Measurements from ENCODE around the gene CDC42BPG.

Gene CDC42BPG, protein sequence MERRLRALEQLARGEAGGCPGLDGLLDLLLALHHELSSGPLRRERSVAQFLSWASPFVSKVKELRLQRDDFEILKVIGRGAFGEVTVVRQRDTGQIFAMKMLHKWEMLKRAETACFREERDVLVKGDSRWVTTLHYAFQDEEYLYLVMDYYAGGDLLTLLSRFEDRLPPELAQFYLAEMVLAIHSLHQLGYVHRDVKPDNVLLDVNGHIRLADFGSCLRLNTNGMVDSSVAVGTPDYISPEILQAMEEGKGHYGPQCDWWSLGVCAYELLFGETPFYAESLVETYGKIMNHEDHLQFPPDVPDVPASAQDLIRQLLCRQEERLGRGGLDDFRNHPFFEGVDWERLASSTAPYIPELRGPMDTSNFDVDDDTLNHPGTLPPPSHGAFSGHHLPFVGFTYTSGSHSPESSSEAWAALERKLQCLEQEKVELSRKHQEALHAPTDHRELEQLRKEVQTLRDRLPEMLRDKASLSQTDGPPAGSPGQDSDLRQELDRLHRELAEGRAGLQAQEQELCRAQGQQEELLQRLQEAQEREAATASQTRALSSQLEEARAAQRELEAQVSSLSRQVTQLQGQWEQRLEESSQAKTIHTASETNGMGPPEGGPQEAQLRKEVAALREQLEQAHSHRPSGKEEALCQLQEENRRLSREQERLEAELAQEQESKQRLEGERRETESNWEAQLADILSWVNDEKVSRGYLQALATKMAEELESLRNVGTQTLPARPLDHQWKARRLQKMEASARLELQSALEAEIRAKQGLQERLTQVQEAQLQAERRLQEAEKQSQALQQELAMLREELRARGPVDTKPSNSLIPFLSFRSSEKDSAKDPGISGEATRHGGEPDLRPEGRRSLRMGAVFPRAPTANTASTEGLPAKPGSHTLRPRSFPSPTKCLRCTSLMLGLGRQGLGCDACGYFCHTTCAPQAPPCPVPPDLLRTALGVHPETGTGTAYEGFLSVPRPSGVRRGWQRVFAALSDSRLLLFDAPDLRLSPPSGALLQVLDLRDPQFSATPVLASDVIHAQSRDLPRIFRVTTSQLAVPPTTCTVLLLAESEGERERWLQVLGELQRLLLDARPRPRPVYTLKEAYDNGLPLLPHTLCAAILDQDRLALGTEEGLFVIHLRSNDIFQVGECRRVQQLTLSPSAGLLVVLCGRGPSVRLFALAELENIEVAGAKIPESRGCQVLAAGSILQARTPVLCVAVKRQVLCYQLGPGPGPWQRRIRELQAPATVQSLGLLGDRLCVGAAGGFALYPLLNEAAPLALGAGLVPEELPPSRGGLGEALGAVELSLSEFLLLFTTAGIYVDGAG (N-terminal part only)

DNA sequence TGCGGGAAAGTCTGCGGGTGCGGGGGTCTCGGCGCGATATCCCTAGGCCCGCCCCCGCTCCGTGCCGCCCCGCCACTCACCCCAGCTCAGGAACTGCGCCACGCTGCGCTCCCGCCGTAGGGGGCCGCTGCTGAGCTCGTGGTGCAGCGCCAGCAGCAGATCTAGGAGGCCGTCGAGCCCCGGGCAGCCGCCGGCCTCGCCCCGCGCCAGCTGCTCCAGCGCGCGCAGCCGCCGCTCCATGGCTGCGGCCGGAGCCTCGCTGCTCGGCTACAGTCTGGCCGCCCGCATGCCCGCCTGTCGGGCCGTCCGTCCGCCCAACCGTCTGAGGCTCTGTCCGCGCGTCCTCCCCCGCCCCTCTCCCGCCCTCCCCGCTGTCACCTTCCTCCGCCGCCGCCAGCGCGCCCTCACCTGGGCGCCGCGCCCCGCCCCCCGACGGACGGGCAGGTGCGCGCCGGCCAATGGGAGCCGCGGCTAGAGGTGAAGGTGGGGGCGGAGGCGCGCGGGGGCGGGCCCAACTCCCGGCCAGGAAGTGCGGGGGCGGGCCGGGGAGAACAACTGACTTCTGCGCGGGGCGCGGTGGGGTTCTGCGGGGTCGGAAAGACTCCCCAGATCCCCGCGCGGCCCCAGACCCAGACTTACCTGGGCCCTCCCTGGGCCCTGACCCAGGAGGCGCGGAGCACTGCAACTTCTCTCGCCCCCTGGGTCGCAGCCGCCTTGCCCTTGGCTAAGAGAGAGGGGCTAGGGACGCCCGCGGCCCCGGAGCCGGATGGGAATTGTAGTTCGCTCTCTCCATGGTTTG, at the start of gene CDC42BPG:
Gene CDC42BPG, minus strand, starts transcription at position 324 of the 799 bp plus-strand sequence. Its CDS starts 84 bp downstream, at position 240.
- DNase-seq (ENCODE audit: low read depth) = no peak

DNA sequence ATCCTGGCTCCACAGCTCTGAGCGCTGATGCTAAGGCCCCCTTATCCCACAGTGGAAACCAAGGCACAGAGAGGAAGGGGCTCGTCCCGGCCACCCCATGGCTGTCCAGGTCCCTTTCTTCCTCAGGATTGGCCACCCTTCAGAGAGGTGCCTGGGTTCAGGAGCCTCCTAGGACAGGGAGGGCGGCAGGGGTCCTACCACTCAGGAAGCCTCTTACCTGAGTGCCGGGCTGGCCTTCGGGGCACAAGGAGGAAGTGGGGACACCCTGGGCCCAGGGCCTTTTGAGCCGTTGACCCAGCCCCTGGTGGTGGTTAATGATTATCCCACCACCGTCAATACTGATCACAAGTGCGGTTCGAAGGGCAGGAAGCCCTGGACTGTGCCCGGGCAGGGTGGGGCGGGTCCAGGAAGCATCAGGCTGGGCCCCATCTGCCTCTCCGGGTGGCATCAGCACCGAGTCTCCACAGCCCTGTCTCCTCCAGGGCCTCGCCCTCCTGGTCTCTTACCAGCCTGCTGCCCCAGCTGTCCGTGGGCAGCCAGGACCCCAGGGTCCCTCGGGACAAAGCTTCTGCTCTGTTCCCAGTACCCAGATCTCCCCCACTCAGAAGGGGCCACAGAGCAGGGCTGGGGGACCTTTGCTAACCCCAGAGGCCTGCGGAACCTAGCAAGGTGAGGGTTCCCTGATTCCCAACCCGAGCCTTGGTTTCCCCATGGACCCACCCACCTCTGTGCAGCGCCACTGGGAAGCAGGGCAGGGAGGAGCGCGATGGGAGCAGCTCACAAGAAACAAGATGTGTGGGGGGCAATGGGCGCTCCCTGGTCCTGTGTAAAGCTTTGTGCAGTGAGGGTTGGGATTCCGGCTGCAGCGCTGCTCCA, 49.0 kb upstream of the CDC42BPG start:
- no peak for DNase-seq (ENCODE audit: low read depth)

DNA sequence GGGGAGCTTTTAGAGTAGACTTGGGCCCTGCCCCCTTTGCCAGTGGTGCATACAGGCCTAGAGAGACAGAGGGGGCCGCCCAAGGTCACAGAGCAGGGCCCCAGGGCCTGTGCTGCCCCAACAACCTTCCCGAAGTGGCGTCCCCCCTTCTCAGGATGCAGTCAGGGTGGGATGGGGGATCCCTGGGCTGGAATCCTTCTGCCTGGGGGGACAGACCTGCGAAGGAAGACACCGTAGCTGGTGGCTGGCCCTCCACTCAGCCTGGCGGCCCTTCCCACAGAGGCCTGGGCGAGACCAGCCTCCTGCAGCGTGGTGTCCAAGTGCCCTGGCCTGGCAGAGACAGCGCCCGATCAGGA, 48.4 kb upstream of the CDC42BPG start:
- DNase-seq (ENCODE audit: low read depth) = no peak

DNA sequence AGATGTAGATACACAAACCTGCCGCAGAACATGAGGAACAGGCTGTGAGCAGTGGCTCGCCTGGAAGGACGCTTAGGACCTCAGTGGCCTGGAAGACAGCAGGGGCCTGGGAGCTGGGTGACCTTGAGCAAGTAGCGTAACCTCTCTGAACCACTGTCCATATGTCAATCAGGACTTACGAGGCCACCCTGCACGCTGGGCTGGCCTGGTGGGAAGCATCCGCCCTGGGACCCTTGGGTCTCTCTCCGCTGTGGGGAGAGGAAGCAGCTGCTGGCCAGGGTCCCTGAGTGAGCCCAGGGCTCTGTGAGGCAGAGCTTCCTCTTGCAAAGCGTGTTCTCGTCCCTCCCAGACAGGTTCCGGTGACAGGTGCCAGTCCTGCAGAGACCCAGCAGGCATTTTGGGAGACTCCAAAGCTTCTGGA, 48.0 kb upstream of the CDC42BPG start:
- no peak for DNase-seq (ENCODE audit: low read depth)

DNA sequence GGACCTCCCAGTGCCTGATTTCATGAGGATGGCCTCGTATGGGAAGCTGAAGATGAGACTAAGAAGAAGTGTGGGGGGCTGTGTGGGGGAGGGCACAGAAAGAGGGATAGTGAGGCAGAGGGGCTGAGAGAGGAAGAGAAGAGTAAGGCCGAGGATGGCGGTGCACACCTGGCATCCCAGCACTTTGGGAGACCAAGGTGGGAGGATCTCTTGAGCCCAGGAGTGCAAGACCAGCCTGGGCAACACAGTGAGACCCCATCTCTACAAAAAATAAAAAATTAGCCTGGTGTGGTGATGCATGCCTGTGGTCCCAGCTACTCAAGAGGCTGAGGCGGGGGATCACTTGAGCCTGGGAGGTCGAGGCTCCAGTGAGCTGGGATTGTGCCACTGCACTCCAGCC, 47.4 kb upstream of the CDC42BPG start:
- no peak for DNase-seq (ENCODE audit: low read depth)

DNA sequence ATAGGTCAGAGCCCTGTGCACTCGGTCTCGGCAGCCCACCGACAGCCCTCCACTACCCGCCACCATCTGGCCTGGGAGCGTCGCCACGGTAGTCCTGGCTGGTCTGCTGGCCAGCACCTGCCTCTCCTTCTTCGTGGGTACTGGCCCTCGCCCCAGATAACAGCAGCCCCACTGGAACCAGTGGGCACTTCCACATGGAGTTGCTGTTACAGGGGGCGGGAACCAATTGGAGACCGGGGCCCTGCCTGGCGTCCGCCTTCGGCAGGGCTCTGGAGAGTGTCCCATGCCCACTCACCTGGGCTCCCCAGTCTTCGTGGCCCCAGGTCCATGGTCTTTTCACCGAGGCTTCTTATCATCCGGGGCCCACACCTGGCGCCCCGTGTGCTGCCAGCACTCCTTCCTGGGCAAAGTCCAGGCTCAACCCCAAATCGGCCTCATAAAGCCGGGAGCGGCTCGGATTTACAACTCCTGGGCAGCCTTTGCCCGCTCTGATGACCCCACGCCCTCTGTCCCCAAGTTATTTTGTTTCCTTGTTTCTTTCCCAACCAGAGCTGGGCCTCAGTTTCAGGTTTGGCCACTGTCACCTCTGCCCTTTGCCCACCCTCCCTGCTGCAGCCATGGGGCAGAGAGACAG, 46.9 kb upstream of the CDC42BPG start:
- no peak for DNase-seq (ENCODE audit: low read depth)

DNA sequence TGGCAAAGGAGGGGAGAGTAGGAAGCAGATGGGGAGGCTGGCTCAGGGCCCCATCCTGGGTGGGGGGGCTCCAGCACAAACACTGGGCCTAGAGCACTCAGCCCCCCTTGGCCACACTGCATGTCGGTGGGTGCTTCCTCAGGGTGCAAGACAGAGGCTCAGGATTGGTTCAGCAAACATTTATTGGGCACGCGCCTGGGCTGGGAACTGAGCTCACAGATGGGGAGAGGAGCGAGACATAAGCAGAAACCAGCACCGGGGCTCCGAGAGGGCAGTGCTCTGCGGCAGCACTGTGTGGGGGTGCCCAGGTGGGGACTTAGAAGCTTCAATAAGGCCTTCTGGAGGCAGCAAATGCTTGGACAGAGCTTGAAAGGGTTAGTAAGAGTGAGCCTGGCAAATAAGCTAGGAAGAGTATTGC, 46.1 kb upstream of the CDC42BPG start:
- no peak for DNase-seq (ENCODE audit: low read depth)

DNA sequence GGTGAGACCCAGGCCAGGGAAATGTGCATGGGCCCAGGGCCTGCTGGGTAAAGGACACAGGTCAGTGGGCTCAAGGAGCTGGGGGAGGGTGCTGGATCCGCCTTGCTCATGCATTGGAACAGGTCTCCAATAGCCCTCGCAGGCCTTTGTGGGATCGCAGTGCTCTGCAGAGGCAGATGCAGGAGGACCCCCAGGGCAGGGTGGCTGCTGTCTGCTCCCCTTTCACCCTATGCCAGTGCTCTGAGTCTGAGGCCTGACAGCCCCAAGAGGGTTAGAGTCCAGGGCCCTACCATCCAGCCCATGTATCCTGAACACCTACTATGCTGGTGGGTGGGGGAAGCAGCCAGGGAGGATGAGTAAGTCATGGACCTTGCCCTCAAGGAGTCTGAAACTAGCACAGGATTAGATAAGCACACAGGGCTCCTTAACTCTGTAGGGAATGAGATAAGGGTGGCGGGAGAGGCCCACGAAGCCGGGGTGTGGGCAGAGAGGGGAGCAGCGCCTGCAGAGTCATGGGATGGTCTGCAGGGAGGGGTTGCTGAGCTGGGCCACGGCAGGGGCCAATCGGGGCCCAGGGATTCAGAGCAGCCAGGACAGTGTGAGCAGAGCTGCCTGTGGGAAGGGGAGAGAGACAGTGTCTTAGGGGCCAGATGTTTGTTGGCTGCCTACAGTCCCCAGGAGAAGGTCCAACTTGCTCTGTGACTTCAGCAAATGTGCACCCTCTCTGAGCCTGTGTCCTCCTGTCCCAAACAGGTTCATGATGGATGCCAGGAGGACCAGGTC, 44.5 kb upstream of the CDC42BPG start:
- no peak for DNase-seq (ENCODE audit: low read depth)

DNA sequence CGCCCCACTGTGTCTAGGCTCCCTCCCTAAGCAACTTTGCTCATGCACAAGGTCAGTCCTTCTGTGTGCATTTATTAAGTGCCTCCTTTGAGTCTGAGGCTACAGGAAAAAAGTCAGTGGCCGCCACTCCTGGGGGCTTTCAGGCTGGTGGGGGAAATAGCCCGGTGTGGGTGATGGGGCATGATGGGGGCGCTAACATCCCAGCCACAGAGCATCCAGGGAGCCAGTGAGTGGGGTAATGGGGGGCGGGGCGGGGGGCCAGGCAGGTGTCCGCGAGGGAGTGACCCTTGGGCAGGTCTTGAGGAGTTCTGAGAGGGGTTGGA, 43.9 kb upstream of the CDC42BPG start:
- DNase-seq (ENCODE audit: low read depth) = no peak

DNA sequence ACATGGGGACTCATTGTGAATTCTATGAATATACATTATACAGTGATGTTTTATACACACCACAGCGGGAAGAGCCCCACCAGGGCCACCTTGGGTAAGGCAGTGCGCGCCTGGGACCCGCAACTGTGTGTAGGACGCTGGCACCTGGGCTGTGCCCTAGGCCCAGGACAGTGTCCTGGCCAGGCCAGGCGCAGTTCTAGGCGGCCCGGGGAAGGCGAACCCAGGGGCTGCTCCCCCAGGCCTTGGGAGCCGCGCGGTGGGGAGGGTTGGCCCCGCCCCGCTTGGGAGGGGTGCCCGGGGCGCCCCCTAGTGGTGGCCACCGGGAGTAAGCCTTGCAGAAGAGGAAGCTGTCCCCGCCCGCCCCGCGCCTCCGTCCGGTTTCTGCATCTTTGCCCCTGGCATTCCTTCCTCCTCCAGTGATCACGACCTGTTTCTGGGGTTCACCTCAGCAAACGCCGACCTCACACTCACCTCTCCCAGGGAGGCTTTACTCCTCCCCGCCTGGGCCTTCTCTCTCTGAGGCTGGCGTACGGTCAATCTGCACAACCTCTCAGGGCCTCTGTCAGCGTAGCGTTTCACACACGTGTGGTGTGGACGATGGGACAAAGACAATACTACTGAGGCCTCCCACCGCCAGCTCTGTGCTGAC, 43.4 kb upstream of the CDC42BPG start:
- DNase-seq (ENCODE audit: low read depth) = peak; percentile 77

DNA sequence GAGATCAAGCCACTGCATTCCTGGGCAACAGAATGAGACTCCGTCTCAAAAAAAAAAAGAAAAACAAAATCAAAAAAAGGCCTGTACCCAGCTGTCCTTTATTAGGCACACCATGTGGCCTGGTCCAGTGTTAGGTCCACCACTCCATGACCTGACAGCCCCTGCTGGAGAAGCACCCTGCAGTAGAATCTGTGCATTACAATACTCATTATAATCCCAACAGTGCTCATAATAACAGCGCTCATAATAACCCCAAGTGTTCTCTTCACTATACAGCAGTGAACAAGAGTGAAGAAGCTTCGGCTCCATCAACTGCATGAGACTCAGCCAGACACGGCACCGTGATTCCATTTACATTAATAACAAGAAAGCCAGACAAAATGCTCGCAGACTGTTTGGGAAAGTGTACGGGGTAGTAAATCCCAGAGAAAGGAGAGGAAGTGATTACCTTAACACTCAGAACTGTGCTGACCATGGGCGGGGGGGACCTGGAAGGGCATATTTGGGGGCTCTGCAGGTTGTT, 42.8 kb upstream of the CDC42BPG start:
- DNase-seq (ENCODE audit: low read depth) = no peak

DNA sequence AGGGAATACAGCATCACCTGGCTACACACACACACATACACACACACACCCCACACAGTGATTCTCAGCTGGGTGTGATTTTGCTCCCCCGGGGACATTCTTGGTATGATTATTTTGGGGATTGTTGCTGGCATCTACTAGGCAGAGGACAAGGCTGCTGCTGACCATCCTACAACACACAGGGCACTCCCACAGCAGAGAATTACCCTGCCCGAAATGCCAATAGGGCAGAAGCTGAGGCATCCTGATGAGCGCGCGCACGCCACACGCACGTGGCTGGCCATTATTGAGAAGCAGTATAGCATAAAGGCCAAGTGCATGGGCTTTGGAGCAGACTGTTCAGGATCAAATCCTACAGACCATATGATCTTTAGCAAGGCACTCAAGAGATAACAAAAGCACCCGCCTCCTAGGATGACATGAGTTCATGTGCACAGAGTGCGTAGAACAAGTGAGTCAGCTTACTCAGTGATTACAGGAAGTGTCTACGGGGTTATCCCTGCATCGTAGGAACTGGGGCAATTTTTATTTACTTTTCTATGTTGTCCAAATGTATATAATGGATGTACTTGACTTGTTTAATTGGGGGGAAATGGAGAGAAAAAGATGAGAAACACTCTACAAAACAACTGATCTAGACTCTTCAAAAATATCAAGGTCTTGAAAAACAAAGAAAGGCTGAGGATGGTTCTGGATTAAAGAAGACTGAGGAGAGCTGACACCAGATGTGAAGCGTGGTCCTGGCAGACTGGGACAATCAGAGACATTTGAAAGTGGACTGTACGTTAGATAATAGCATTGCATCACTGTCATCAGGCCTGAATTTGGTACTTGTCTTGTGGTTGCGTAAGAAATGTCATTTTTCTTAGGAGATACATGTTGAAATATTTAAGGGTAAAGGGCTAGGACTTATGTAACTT, 41.2 kb upstream of the CDC42BPG start:
- DNase-seq (ENCODE audit: low read depth) = no peak

DNA sequence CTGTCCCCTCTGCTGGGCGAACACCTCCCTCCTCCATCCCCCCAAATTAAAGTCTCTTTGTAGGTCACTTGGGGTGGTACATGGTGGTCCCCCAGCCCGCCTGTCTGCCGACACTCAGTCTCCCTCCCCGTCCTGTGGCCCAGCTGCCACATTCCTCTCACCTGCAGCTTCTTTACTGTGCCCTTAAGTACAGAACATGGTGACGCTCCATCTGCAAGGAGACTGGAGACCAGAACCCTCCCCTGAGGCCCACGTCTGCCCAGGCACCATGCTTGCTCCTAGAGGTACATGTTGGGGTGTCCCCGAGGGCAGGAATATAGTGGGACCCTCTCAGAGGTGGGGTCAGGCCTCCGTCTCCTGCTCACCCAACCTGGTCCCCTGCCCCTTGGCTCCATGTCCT, 39.6 kb upstream of the CDC42BPG start:
- no peak for DNase-seq (ENCODE audit: low read depth)

DNA sequence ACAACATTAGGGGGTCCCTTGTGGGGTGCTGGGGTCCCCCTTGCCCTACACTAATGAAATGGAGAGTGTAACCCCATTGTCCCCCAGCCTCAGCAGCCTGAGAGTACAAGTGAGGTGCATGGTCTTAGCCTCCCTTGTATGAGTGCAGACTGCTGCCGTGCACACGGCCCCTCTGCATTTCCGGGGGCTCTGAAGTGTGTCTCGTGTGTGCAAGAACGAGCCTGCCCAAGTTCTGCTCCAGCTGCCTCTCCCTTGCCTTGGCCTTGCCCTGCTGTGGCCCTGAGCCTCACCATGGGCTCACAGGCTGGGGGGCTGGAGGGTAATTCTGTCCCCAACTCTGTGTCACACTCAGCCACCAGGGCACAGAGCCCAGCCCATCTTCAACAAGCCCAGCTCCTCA, 39.1 kb upstream of the CDC42BPG start:
- no peak for DNase-seq (ENCODE audit: low read depth)

DNA sequence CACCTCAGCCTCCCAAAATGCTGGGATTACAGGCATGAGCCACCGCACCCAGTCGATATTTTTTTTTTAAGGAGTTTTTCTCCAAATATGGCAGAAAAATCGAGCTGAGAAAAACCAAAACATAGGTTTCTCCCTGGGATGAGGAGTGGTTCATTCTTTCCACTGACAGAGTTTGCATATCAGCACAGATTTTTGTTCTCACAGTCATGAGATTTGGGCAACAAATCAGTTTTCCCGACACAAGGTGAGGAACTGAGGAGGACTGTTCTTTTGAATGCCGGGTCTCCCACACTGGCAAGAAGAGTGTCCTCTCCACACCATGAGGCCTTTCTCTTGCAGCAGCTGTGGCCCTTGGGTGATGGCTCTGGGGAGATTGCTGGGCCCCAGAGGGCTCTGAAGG, 37.8 kb upstream of the CDC42BPG start:
- DNase-seq (ENCODE audit: low read depth) = no peak

DNA sequence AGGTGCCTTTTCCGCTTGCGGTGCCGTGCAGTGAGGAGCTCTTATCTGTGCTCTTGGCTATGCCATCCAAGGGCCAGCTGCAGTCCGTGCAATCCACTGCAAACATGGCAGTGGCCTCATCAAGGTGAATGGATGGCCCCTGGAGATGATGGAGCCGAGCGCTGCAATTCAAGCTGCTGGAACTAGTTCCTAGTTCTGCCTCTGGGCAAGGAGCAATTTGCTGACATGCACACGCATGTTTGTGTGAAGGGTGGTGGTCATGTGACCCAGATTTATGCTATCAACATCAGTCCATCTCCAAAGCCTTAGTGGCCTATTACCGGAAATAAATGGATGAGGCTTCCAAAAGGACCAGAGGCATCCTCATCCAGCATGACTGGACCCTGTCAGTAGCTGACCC, 37.0 kb upstream of the CDC42BPG start:
- DNase-seq (ENCODE audit: low read depth) = no peak

DNA sequence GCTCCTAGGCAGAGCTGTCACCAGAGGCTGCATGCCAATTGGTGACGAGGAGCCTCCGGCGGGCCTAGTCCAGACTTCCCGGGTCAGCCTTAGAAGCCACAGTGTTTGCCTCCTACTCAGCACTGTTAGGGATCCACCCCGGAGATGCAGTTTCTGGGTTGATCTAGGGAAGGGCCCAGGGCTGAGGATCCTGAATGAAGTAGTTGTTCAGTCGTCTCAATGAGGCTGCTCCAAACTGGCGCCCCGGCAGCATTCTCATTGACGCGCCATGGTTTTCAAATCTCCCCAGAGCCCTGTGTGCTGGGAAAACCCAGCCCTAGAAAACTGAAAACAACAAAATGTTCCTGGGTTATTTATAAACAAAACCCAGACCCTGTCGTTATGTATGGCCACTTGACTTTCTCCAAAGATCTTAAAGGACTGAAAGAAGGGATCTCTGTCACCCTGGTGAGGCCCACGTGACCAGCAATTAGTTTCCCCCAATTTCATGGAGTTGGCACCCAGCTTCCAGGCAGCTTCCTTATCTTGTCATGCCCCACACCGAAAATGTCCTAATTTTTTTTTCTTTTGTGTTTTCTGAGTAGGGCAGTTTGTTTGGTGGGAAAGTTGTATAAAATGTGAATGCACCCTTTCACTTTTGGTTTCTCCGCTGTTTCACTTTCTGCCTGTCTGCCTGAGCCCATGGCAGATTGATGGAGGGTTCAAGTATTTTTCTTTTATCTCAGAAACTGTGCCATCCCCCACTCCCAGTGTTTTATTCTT, 36.0 kb upstream of the CDC42BPG start:
- no peak for DNase-seq (ENCODE audit: low read depth)

All from activated T-cell treated with anti-CD3 and anti-CD28 coated beads for 24 hours (primary cell).